Measurements from ENCODE around the gene TRMT112.
A peak's percentile ranks its signal among the peaks of the same experiment; 100 is the strongest.

DNA sequence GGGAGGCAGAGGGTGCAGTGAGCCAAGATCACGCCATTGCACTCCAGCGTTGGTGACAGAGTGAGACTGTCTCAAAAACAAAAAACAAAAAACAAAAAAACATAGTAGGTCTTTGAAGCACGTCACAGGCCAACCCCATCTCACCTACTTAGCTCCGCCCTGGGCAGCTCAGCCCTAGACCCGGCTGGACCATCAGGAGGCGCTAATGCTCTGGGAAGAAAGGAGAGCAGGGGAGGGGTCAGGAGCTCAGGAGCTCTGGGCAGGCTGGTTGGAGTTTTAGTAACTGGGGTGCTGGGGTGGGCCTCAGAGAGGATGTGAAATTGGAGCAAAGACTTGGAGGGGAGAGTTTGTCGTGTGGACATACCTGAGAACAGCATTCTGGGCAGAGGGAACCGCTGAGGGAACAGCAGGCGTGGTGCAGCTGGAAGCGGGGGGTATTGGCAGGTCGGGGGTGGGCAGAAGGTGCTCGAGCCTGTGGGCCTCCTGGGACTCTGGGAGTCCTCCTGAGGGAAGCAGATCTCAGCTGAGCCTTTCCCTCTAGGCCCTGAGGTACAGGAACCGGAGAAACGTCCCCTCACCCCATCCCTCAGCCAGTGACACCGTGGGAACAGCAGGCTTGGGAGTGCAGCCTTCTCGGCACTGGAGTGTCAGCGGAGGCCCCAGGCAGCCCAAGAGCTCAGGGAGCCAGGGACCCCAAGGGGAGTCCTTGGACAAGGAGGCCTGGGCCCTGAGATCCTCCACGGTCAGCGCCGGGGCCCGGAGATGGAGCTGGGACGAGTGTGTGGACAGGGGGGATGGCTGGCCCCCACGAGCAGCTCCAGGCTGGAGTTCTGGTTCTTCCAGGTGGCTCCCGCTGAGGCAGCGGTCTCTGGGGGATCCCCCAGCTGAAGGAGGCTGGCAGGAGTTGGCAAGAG, 39.4 kb upstream of the TRMT112 start:
- TF ChIP-seq, protein P1, sequence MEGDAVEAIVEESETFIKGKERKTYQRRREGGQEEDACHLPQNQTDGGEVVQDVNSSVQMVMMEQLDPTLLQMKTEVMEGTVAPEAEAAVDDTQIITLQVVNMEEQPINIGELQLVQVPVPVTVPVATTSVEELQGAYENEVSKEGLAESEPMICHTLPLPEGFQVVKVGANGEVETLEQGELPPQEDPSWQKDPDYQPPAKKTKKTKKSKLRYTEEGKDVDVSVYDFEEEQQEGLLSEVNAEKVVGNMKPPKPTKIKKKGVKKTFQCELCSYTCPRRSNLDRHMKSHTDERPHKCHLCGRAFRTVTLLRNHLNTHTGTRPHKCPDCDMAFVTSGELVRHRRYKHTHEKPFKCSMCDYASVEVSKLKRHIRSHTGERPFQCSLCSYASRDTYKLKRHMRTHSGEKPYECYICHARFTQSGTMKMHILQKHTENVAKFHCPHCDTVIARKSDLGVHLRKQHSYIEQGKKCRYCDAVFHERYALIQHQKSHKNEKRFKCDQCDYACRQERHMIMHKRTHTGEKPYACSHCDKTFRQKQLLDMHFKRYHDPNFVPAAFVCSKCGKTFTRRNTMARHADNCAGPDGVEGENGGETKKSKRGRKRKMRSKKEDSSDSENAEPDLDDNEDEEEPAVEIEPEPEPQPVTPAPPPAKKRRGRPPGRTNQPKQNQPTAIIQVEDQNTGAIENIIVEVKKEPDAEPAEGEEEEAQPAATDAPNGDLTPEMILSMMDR (IDR thresholded peaks at IDR 0.05; ENCODE audit: low read length): peak; percentile 66
- no peak for TF ChIP-seq EZH2 (IDR thresholded peaks at IDR 0.05; ENCODE audit: borderline replicate concordance, low read length)
